Measurements from ENCODE around the gene IGFL1. TPM values are rescaled to one million over a fixed set of nuclear protein-coding genes. Genes with fewer than 3 reads are reported as not detected.
"Not testable (repeated sequence)": the region's sequence is repeated elsewhere in the genome, so short reads cannot be mapped to it uniquely, and the experiment has no call there.

IGFL1 gene
- not detected in 2 replicates for total RNA-seq

- DNase-seq (ENCODE audit: extremely low read depth, low read depth, low spot score) = no peak
These were observed at the start of gene IGFL1 for GRCh38 chr19:46229442-46229841. TSS of gene IGFL1 (plus strand) at chr19:46229742. CDS start at chr19:46229775, 33 bp downstream.

GRCh38 chr19:46180701-46181387, 48.7 kb upstream of the IGFL1 start:
- no peak for DNase-seq (ENCODE audit: extremely low read depth, low read depth, low spot score)

- DNase-seq (ENCODE audit: extremely low read depth, low read depth, low spot score) = no peak
These were observed 48.2 kb upstream of the IGFL1 start for GRCh38 chr19:46181388-46181779.

- no peak for DNase-seq (ENCODE audit: extremely low read depth, low read depth, low spot score)
These were observed 47.1 kb upstream of the IGFL1 start for GRCh38 chr19:46182476-46182875.

GRCh38 chr19:46184775-46185710, 44.5 kb upstream of the IGFL1 start:
- DNase-seq (ENCODE audit: extremely low read depth, low read depth, low spot score) = not testable (repeated sequence)

- no peak for DNase-seq (ENCODE audit: extremely low read depth, low read depth, low spot score)
These were observed 43.3 kb upstream of the IGFL1 start for GRCh38 chr19:46186101-46186716.

- DNase-seq (ENCODE audit: extremely low read depth, low read depth, low spot score) = no peak
These were observed 42.8 kb upstream of the IGFL1 start for GRCh38 chr19:46186717-46187101.

- DNase-seq (ENCODE audit: extremely low read depth, low read depth, low spot score) = no peak
These were observed 39.3 kb upstream of the IGFL1 start for GRCh38 chr19:46189971-46190888.

- no peak for DNase-seq (ENCODE audit: extremely low read depth, low read depth, low spot score)
These were observed 38.2 kb upstream of the IGFL1 start for GRCh38 chr19:46191356-46191755.

GRCh38 chr19:46191972-46192371, 37.6 kb upstream of the IGFL1 start:
- no peak for DNase-seq (ENCODE audit: extremely low read depth, low read depth, low spot score)

GRCh38 chr19:46192626-46192991, 36.9 kb upstream of the IGFL1 start:
- DNase-seq (ENCODE audit: extremely low read depth, low read depth, low spot score) = not testable (repeated sequence)

GRCh38 chr19:46192992-46193650, 36.4 kb upstream of the IGFL1 start:
- DNase-seq (ENCODE audit: extremely low read depth, low read depth, low spot score) = no peak

- no peak for DNase-seq (ENCODE audit: extremely low read depth, low read depth, low spot score)
These were observed 35.9 kb upstream of the IGFL1 start for GRCh38 chr19:46193678-46194077.

GRCh38 chr19:46195104-46195503, 34.4 kb upstream of the IGFL1 start:
- no peak for DNase-seq (ENCODE audit: extremely low read depth, low read depth, low spot score)

GRCh38 chr19:46195919-46196318, 33.6 kb upstream of the IGFL1 start:
- DNase-seq (ENCODE audit: extremely low read depth, low read depth, low spot score) = not testable (repeated sequence)

GRCh38 chr19:46196410-46197124, 33.0 kb upstream of the IGFL1 start:
- DNase-seq (ENCODE audit: extremely low read depth, low read depth, low spot score) = no peak

- DNase-seq (ENCODE audit: extremely low read depth, low read depth, low spot score) = no peak
These were observed 32.0 kb upstream of the IGFL1 start for GRCh38 chr19:46197314-46198070.

- DNase-seq (ENCODE audit: extremely low read depth, low read depth, low spot score) = no peak
These were observed 30.8 kb upstream of the IGFL1 start for GRCh38 chr19:46198756-46199155.

Measured in glomerular endothelial cell (primary cell).